AG20443 (cell line): Measurements from ENCODE around the gene ITGA11.

Experiments
- DNase-seq: peaks from one replicate; pipeline ENCODE4 v3.0.0; 2012; ENCODE audit warnings: low spot score, mixed read lengths

ITGA11 gene

GRCh38 chr15:68328964-68329363 is 103.0 kb downstream of the ITGA11 start:
- DNase-seq: no peak

GRCh38 chr15:68328443-68328842 is 103.5 kb downstream of the ITGA11 start:
- no peak for DNase-seq

- DNase-seq: no peak
These were observed 105.1 kb downstream of the ITGA11 start for GRCh38 chr15:68326711-68327354.

DNA sequence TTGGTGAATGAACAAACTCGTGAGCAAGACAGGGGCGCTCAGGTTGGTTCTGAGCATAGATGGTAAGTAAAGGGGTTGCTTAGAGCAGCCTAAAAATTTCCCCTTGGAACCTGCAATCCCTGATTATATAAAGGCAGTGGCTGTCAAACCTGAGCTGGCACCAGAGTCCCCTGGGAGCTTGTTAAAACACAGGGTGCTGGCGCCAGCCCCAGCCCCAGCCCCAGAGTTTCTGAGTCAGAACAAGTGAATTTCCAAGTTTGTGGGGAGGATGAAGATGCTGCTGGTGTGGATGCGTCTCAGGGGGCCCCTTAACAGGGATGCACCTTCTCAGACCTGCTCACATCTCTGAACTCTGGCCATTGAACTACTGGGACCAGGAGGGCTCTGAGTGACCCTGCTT is 106.2 kb downstream of the ITGA11 start:
- DNase-seq: no peak

DNA sequence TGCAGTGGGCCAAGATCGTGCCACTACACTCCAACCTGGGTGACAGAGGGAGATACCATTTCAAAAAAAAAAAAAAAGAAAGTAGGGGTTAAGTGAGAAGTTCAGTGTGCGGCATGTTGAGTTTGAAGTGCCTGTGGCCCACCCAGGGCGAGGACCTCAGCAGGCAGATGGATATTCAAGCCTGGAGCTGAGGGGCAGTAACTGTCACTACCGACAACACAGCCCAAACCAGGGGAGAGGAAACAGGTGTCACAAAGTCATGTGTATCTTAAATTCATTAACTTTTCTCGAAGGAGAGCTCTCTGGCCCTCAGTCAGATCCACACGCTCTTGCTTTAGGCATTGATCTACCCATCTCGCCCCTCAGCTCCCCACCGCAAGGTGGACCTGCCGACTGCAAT is 109.2 kb downstream of the ITGA11 start:
- no peak for DNase-seq

- DNase-seq: no peak
These were observed 110.7 kb downstream of the ITGA11 start for GRCh38 chr15:68321229-68321628.

DNA sequence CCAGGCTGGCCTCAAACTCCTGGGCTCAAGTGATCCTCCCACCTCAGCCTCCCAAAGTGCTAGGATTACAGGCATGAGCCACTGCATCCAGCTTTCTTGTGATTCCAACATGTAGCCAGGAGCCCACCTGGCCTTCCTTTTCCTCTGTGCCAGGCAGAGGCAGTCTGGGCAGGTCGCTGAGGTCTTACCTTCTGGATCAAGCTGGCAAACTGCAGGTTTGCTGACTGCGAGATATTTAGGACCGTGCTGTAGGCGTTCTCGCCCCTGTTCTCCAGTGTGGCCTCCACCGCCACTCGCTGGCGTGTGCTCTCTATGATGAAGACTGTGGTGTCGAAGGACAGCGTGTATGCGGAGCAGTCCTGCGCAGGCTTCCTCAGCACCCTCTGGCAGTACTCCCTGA is 112.0 kb downstream of the ITGA11 start:
- no peak for DNase-seq

DNA sequence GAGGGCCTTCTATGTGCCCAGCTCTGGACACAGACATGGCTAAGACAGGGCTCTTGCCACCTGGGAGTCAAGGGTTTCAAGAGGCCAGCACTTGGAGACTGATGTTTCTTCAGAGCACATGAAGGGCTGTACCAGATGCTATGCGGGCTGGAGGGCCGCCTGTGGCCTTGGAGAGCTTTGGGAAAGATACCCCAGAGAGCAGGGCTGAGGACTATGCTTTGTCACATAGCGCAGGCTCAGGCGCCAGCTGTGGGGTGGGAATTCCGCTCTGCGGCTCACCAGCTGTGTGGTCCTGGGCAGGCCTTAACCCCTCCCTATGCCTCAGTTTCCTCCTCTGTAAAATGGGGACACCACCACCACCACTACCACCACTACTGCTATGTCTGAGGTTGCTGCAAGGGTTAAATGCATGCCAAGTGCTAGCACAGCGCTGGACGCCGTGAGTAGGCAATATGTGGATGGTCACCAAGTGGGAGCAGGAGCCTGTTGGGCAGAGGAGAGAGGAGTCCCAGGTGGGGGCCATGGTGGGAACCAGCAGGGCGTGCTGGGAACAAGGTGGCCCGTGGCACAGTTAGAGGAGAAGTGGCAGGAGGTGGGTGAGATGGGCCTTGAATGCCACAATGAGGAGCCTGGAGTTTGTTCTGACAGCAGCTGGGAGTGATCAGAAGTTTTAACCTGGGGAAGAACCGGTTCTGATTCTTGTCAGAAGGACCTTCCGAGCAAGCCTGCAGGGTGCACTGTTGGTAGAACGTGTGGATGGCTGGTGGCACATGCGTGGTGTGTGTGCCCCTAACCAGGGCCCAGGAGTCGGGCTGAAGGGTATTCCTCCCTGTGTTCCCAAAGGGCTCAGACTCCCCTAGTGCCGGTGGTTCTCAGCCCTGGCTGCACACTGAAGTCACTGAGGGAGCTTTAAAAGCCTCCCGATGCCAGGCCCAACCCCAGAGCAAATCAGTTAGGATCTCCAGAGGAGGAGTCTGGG is 112.7 kb downstream of the ITGA11 start:
- DNase-seq: no peak

DNA sequence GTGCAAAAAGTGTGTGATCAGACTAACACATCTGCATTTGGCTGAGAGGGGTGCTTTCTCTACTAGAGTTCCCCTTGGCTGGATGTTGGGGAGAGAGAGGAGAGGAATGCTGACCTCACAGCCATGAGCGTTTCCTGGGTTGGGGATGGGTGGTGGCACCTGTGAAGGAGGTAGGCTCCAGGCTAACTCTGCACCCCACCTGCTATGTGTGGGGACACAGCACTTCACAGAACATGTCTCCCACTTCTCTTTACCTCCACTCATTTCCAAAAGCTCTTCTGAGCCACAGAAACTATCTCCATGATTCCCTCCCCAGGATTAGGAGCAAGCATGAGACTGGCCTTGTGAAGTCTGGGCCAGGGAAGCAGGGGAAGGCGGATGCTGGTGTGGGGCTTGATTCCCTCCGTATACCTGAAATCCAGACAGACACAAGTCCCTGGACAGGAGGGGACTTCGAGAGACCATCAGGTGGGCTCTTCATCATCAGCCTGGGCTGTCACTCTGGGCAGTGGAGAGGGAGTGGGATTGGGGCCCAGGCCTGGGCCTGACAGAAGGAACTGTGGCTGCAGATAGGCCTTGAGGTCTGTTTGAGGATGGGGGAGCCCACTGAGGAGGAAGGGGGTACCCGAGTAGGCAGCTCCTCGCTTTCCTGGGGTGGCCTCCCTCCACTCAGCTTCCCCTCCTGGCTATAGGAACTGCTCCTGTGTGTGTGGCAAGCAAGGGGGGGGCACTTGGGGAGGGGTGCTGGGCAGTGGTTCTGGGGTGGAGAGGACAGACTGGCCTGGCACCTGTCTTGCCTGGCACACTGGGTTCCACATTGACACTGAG is 113.7 kb downstream of the ITGA11 start:
- no peak for DNase-seq

GRCh38 chr15:68317281-68318007 is 114.5 kb downstream of the ITGA11 start:
- no peak for DNase-seq

GRCh38 chr15:68316061-68316804 is 115.7 kb downstream of the ITGA11 start:
- DNase-seq: no peak

DNA sequence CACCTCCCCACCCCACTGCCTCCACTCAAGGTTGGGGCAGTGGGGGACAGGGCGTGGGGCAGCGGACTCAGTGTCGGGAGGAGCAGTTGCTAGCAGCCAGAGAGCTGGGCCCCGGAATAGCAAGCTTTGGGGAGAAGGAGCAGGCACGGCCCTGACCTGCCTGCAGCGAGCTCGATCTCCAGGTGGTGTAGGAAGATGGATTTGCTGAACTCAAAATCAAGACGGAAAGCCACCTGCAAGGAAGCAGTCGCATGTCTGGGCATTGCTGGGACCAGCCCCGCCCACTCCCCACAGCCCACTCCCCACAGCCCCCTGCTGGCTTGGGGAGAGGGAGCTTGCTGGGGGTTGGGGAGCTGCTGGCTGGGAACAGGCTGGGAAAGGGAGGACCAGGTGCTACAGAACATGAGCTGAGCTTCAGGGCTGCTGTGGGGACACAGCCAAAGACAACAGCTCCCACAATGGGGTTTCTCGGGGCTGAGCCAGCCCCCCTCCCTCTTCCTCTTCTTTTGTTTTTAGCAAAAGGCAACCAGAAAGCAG is 116.4 kb downstream of the ITGA11 start:
- DNase-seq: no peak

GRCh38 chr15:68315035-68315434 is 116.9 kb downstream of the ITGA11 start:
- no peak for DNase-seq

DNA sequence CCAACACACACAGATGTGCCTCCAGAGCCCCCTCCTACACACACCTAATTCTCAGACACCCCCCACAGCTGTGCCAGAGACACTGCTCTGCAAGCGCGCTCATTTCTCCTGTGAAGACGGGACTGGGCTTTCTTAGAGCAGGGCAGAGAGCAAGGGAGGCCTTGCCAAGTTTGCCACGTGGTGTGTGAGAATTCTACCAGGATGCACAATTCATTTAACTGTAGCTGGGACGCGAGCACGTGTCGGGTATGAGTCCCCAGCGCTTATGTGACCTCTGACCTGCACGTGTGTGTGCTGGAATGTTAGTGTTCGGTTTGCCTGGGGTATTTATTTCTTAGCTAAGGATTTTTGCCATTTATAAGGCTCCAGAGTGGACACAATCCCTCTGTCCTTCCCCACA is 117.4 kb downstream of the ITGA11 start:
- no peak for DNase-seq

GRCh38 chr15:68313501-68314410 is 118.2 kb downstream of the ITGA11 start:
- no peak for DNase-seq

DNA sequence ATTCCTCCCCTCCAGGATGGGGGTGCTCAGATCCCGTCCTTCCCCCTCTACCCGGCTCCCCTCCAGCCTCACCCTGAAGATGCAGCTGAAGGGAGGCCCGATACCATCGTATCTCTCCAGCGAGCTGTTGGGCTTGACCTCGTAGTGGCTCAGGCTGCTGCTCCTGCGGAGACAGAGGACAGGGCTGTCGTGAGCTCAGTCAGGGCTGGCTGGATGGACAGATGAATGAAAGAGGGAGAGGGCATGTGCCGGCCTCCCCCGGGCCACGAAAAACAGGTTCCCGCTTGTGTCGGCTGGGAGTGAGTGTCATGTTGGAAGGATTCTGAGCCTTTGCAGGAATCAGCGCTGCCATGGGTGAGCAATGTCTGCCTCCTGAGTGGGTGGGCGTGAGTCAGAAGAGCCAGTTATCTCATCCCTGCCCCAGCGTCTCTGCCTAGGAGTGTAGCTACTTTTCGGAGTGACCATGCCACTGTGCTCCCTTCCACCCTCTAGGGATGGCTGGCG is 119.2 kb downstream of the ITGA11 start:
- DNase-seq: peak; percentile 34

- DNase-seq: no peak
These were observed 120.0 kb downstream of the ITGA11 start for GRCh38 chr15:68311859-68312557.

DNA sequence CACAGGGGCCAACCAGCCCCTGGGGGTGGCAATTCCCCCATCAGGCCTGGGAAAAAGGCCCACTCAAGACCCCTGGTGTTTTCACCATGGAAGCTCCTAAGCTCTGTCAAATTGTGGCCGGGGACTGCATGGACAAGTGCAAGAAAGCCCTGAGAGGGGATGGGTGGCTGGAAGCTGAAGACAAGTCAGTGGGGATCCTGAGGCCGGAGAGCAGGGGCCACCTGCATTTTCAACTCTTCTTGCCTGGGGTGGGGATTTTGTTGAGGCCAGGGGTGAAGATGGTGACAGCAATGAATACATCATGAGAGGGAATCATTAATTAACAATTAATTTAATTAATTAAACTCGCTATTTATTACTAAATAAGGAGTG is 120.5 kb downstream of the ITGA11 start:
- DNase-seq: no peak
